ENCODE data around the gene NPHP1. TPM values are rescaled to one million over a fixed set of nuclear protein-coding genes. Genes with fewer than 3 reads are reported as not detected.
"Not testable (repeated sequence)": the region's sequence is repeated elsewhere in the genome, so short reads cannot be mapped to it uniquely, and the experiment has no call there.

Gene NPHP1
- total RNA-seq, 1 experiment from 2014 or later = 12.2 TPM

GRCh38 chr2:110143982-110144381, 60.8 kb downstream of the NPHP1 start:
- in situ Hi-C loops (cut with HindIII; ENCODE audit: low sequenced_read_pairs) = no loop called here
- DNase-seq (ENCODE audit: low spot score) = no peak

- no peak for DNase-seq (ENCODE audit: low spot score)
- in situ Hi-C loops (cut with HindIII; ENCODE audit: low sequenced_read_pairs) = no loop called here
Observed at GRCh38 chr2:110140401-110140800, 64.4 kb downstream of the NPHP1 start.

- in situ Hi-C loops (cut with HindIII; ENCODE audit: low sequenced_read_pairs) = no loop called here
- no peak for DNase-seq (ENCODE audit: low spot score)
Observed at GRCh38 chr2:110134025-110134424, 70.8 kb downstream of the NPHP1 start.

- no peak for DNase-seq (ENCODE audit: low spot score)
- in situ Hi-C loops (cut with HindIII; ENCODE audit: low sequenced_read_pairs) = no loop called here
Observed at GRCh38 chr2:110131166-110131565, 73.6 kb downstream of the NPHP1 start.

GRCh38 chr2:110130757-110131156, 74.1 kb downstream of the NPHP1 start:
- DNase-seq (ENCODE audit: low spot score) = no peak
- in situ Hi-C loops (cut with HindIII; ENCODE audit: low sequenced_read_pairs) = no loop called here

GRCh38 chr2:110126906-110127305, 77.9 kb downstream of the NPHP1 start:
- in situ Hi-C loops (cut with HindIII; ENCODE audit: low sequenced_read_pairs) = no loop called here
- DNase-seq (ENCODE audit: low spot score) = no peak

- in situ Hi-C loops (cut with HindIII; ENCODE audit: low sequenced_read_pairs) = no loop called here
- DNase-seq (ENCODE audit: low spot score) = peak; percentile 1
Observed at GRCh38 chr2:110126086-110126773, 78.6 kb downstream of the NPHP1 start.

- in situ Hi-C loops (cut with HindIII; ENCODE audit: low sequenced_read_pairs) = no loop called here
- DNase-seq (ENCODE audit: low spot score) = no peak
Observed at GRCh38 chr2:110124939-110125691, 79.7 kb downstream of the NPHP1 start.

GRCh38 chr2:110124038-110124825, 80.6 kb downstream of the NPHP1 start:
- DNase-seq (ENCODE audit: low spot score) = no peak
- in situ Hi-C loops (cut with HindIII; ENCODE audit: low sequenced_read_pairs) = no loop called here

GRCh38 chr2:110121592-110121991, 83.2 kb downstream of the NPHP1 start:
- in situ Hi-C loops (cut with HindIII; ENCODE audit: low sequenced_read_pairs) = no loop called here
- DNase-seq (ENCODE audit: low spot score) = no peak

- DNase-seq (ENCODE audit: low spot score) = no peak
- in situ Hi-C loops (cut with HindIII; ENCODE audit: low sequenced_read_pairs) = no loop called here
Observed at GRCh38 chr2:110121052-110121334, 83.8 kb downstream of the NPHP1 start.

GRCh38 chr2:110120171-110121051, 84.4 kb downstream of the NPHP1 start:
- in situ Hi-C loops (cut with HindIII; ENCODE audit: low sequenced_read_pairs) = no loop called here
- DNase-seq (ENCODE audit: low spot score) = no peak

- no peak for DNase-seq (ENCODE audit: low spot score)
- in situ Hi-C loops (cut with HindIII; ENCODE audit: low sequenced_read_pairs) = no loop called here
Observed at GRCh38 chr2:110116033-110116710, 88.6 kb downstream of the NPHP1 start.

- DNase-seq (ENCODE audit: low spot score) = no peak
- in situ Hi-C loops (cut with HindIII; ENCODE audit: low sequenced_read_pairs) = no loop called here
Observed at GRCh38 chr2:110115291-110116032, 89.4 kb downstream of the NPHP1 start, which contains the start of gene MALL. Gene MALL (minus strand): TSS chr2:110115822. CDS start chr2:110115792, 30 bp downstream.

- in situ Hi-C loops (cut with HindIII; ENCODE audit: low sequenced_read_pairs) = no loop called here
- no peak for DNase-seq (ENCODE audit: low spot score)
Observed at GRCh38 chr2:110114831-110115255, 90.0 kb downstream of the NPHP1 start.

- DNase-seq (ENCODE audit: low spot score) = no peak
- in situ Hi-C loops (cut with HindIII; ENCODE audit: low sequenced_read_pairs) = no loop called here
Observed at GRCh38 chr2:110113961-110114591, 90.7 kb downstream of the NPHP1 start.

GRCh38 chr2:110108291-110108690, 96.5 kb downstream of the NPHP1 start:
- in situ Hi-C loops (cut with HindIII; ENCODE audit: low sequenced_read_pairs); DNase-seq (ENCODE audit: low spot score): not testable (repeated sequence)
